ENCODE data around the gene SDHAF1. TPM values are rescaled to one million over a fixed set of nuclear protein-coding genes. Genes with fewer than 3 reads are reported as not detected.

The SDHAF1 gene
- total RNA-seq, 1 donor from 2014 or later = 17.5 TPM

GRCh38 chr19:35993923-35994598, 927 bp upstream of the SDHAF1 start:
- Mint-ChIP-seq H3K4me3 (no peak overlapping the region), H3K27ac (ENCODE audit: unreplicated experiment) (no peak overlapping the region), H3K4me1 (peaks cover 18% of the 10 kb centered on the region), H3K27me3 (ENCODE audit: low read depth) (peaks cover 18% of the 10 kb centered on the region), H3K9me3 (no peaks in the 10 kb centered on the region), H3K36me3 (ENCODE audit: low read depth) (no peaks in the 10 kb centered on the region)
- no peak for TF ChIP-seq CTCF (conservative IDR thresholded peaks at IDR 0.05)
- no peak for DNase-seq (ENCODE audit: low read depth, low spot score)

- no peak for DNase-seq (ENCODE audit: low read depth, low spot score)
- no peaks in the 10 kb centered on the region for H3K36me3 Mint-ChIP-seq (ENCODE audit: low read depth)
- H3K27me3 Mint-ChIP-seq (ENCODE audit: low read depth) = peaks cover 2% of the 10 kb centered on the region
- H3K4me3 Mint-ChIP-seq = peak overlapping the region; percentile 87
- H3K4me1 Mint-ChIP-seq = peaks cover 18% of the 10 kb centered on the region
- no peaks in the 10 kb centered on the region for H3K9me3 Mint-ChIP-seq
- H3K27ac Mint-ChIP-seq (ENCODE audit: unreplicated experiment) = no peak overlapping the region
- no peak for TF ChIP-seq CTCF (conservative IDR thresholded peaks at IDR 0.05)
Observed at GRCh38 chr19:35996777-35997176, 1.8 kb downstream of the SDHAF1 start.

GRCh38 chr19:36001605-36002004, 6.6 kb downstream of the SDHAF1 start:
- Mint-ChIP-seq H3K36me3 (ENCODE audit: low read depth) (no peaks in the 10 kb centered on the region), H3K27me3 (ENCODE audit: low read depth) (no peaks in the 10 kb centered on the region), H3K4me1 (peaks cover 3% of the 10 kb centered on the region), H3K9me3 (no peaks in the 10 kb centered on the region), H3K27ac (ENCODE audit: unreplicated experiment) (no peak overlapping the region), H3K4me3 (no peak overlapping the region)
- DNase-seq (ENCODE audit: low read depth, low spot score) = no peak
- TF ChIP-seq CTCF (conservative IDR thresholded peaks at IDR 0.05) = no peak

- Mint-ChIP-seq H3K9me3 (no peaks in the 10 kb centered on the region), H3K4me3 (no peak overlapping the region), H3K36me3 (ENCODE audit: low read depth) (no peaks in the 10 kb centered on the region), H3K4me1 (no peaks in the 10 kb centered on the region), H3K27me3 (ENCODE audit: low read depth) (no peaks in the 10 kb centered on the region), H3K27ac (ENCODE audit: unreplicated experiment) (no peak overlapping the region)
- no peak for DNase-seq (ENCODE audit: low read depth, low spot score)
- no peak for TF ChIP-seq CTCF (conservative IDR thresholded peaks at IDR 0.05)
Observed at GRCh38 chr19:36003284-36003683, 8.3 kb downstream of the SDHAF1 start.

GRCh38 chr19:36006955-36007354, 12.0 kb downstream of the SDHAF1 start:
- Mint-ChIP-seq H3K4me3 (no peak overlapping the region), H3K36me3 (ENCODE audit: low read depth) (no peaks in the 10 kb centered on the region), H3K27me3 (ENCODE audit: low read depth) (peaks cover 8% of the 10 kb centered on the region), H3K9me3 (no peaks in the 10 kb centered on the region), H3K27ac (ENCODE audit: unreplicated experiment) (no peak overlapping the region), H3K4me1 (peaks cover 12% of the 10 kb centered on the region)
- TF ChIP-seq CTCF (conservative IDR thresholded peaks at IDR 0.05) = no peak
- DNase-seq (ENCODE audit: low read depth, low spot score) = no peak

Measured in neural crest cell (in vitro differentiated cells).